GM18517 (cell line): Measurements from ENCODE around the gene FAM120AOS.

Experiments
- ATAC-seq: cut with Tn5 transposase; IDR thresholded peaks from one replicate; pipeline ENCODE4 v1.9.1; 2021; ENCODE audit warnings: mild to moderate bottlenecking, moderate library complexity; ENCODE audit not compliant: unreplicated experiment

Gene FAM120AOS

DNA sequence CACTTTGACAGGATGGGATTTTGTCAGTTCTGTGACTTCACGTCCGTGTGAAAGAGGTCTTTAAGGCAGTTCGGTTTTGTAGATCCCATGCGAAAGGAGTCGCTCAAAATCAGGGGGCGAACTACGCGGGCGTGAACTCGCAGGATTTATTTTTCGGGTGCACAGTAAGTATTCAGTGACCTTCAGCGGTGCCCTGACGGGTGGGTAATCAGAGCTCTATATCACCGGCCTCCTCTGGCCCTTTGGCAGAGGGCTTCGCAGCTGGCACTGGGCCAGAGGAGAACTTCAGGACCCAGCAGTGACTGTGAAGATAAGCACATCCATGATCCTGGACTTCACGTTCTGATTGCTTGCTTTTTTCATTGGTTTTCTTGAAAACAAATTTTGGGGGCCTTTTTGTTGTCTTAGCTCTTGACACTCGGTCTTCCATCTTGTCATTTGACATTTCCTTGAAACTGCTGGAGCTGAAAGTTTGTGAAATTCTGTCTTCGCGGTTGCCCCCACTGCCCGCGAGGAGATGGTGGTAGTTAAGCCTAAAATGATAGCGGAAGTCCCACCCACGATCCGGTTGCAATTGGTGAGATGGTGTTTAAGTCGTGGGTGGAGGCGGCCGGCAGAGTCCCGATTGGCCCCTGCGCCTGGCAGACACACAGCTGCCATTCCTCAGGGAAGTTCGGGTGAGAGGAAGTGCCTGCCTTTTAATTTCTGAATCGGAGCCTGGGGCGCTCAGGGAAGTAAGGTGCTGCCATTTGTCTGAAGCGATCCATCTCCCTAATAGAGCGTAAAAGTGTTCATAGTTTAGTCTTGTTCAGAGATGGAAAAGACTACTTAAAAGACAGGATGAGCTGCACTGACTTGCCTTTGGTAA is at the start of gene FAM120AOS:
FAM120AOS (minus strand) TSS at position 535 of the 868 bp plus-strand sequence. CDS start 872 bp downstream, outside the sequence.
- ATAC-seq = peak; percentile 79

DNA sequence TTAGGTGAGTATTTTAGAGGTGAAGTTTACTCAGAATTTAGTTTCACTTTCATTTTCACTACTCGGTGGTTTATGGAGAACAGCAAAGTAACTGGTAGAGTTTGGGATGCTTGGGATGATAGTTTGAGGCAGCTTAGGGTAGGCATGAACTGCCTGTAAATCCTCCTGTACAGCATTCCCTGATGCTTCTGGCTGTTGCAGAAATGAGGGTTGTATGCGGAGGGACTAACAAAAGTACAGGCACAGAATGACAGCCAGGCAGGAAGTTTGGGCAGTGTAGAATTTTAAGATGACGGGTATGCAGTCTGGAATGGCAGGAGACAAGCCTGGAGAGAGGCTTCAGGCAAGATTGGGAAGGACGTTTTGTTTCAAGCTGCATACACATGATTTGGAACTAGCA is 48.0 kb upstream of the FAM120AOS start:
- ATAC-seq = no peak

DNA sequence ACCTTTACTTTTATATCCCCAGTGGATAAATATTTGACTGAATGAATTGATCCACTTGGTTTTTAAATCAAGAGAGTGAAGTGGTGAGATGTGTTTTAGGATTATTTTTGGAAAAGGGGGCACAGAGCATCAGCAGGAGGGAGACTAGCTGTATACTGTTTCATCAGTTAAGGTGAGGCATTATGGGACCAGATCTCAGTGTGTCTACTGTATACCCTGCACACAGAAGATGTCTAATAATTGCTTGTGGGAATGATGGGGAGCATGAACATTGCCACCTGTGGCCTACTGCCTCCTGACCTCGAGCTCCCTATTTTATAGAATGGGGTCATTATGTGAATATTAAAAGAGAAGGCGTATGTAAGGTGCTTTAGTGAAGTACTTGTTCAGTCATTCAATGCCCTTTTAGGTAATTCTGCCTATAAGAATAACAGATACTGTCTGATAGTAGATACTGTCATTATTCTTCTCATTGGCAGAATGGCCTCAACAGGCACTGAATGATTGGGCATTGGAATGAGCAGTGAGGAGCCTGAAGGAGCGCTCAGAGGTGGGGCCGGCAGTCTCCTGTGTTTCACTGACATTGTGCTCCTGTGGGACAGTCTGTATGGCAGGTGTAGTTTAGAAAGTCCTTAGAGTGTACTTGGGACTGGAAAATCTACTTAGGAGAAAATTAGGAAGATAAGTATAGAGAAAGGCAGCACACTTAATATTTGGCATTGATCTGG is 47.4 kb upstream of the FAM120AOS start:
- no peak for ATAC-seq

DNA sequence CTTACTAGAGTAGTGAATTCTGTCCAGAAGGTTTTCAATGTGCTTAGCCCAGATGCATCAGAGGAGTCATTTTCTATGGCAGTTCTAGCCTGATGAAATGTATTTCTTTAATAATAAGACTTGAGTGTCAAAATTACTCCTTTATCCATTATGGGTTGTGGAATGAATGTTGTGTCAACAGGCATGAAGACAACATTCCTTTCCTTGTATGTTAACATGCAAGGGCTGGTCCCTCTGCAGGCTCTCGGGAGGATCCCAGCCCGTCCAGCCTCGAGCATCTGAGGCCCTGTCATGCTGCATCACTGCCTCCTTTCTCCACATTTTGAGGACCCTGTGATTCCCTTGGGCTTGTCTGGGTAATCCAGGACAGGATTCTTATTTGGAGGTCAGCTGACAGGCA is 42.9 kb upstream of the FAM120AOS start:
- ATAC-seq = no peak

DNA sequence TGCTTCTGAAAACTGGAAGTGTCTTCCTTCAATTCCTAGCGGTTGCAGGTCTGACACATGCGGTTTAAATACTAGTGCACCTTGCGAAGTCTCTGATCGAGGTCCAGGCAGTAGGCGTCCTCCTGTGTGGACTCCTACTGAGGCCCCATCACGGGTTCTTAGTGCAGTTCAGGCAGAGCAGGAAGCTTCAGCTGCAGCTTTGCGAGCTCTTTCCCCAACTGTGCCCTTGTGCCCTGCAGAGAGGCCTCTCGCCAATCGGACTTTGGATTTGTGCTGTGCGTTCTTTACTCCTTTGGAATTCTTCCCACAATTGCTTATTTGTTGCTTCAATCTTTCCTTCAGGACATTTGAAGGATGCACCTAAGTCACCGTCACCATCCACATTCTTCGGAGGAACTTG is 40.6 kb upstream of the FAM120AOS start:
- ATAC-seq = no peak

DNA sequence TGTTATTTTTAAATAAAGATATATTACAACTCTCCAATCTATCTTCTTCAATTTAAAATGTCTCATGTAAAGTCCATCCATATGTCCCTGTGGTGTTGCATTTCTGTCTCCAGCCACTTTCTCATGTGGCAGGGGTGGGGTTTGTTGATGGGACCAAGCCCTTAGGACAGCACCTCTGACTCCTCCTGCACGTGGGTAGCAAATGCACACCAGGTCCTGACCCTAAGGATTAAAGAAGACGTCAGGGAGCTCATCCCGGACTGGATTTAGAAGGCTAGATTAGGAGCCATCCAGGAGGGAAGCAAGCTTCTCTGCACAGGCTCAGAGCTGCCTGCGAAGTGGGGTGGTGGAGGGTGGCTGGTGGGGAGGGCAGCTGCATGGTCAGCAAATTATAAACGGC is 38.9 kb upstream of the FAM120AOS start:
- ATAC-seq = no peak

DNA sequence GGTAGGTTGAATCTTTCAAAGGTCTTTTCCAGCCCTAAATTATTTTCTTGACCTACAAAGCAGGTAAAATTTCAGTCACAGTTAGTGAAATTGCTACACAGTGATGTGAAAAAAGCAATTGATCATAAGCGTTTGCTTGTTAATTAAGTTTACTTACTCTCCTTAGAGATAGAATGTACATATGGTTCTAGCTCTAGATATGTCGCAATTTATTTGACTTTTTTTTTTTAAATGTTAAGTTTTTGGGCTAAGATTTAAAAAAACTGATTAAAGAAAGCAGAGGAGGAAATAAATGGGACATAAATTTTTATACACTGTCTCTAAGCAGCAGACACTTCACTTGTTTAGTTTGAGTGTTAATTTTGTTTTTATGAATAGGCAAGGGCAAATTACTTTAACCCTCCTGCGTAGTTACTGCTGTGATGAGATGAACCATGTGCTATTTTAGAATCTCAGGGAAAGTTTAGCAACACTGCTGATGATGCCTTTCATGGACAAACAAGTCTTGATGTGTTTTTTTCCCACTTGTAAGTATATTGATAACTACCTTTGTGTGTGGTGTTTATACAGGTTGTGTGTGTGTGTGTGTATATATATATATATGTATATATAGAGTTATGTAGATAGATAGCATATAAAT is 38.3 kb upstream of the FAM120AOS start:
- no peak for ATAC-seq

DNA sequence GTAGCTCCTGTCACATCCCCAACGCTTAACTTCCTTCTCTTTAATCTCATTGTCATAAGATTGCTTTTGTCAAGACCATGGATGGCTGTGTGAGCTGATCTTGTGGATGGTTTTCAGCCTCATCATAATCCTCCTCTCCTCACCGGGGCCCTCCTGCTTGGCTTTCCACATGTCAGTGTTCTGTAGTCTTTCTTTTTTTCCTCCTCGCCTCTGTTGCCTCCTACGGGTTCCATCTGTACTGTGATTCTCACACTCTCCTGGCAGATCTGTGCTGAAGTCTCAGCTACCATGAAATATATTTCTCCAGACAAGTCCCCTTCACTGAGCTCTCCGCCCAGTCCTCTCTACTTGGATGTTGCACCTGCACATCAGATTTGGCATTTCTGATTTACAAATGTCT is 34.9 kb upstream of the FAM120AOS start:
- no peak for ATAC-seq

DNA sequence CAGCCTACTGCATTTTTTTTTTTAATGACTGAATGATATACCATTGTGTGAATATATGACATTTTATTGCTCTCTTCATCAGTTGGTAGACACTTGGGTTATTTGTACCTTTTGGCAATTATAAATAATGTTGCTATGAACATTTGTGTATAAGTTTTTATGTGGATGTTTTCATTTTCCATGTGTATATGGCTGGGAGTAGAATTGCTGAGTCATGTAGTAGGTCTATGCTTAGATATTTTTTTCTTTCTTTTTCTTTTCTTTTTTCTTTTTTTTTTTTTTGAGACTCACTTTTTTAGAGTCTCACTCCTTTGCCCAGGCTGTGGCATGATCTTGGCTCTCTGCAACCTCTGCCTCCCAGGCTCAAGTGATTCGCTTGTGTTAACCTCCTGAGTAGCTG is 32.9 kb upstream of the FAM120AOS start:
- ATAC-seq = no peak

DNA sequence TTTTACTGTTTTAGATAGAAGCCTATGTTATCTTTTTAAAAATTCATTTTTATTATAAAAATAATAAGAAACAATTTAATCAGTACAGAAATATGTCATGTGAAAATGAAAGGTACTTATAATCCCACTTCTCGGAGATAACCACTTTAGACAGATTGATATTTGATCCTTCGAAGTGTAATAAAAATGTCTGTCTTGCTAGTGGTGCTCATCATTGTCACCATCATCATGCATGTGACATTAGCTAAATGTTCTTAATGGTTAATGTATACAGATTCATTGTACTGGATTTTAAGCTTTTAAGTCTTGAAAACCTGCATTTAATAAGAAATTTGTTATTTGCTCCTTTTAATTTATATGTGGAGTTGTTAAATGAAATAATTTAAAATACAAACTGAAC is 30.1 kb upstream of the FAM120AOS start:
- no peak for ATAC-seq

DNA sequence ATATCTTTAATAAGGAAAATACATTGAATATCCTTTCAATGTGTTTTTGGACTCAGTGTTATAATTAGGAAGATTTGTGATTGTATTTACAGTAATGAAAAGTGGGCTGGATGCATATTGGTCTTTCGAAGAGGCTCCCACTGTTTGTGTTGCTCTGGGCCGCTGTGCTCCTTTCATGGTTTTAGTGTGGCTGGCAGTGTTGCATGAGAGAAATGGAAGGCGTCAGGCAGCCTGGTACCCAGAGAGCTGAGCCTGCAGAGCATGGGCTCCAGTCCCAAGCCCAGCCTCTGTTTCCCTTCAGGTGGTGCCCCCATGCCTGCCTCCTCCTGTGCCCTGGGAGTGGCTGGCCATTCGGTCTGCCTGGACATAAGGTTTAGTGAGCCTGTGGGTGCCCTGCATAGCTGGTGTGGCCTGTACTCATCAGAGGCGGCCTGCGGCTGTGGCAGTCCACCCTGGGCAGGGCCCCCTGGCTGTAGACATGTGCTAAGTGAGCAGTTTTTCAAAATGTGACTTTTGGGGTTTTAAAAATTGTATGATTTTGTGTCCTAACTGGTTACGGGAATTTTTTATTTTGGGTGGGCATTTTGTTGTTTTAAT is 27.4 kb upstream of the FAM120AOS start:
- ATAC-seq = no peak

DNA sequence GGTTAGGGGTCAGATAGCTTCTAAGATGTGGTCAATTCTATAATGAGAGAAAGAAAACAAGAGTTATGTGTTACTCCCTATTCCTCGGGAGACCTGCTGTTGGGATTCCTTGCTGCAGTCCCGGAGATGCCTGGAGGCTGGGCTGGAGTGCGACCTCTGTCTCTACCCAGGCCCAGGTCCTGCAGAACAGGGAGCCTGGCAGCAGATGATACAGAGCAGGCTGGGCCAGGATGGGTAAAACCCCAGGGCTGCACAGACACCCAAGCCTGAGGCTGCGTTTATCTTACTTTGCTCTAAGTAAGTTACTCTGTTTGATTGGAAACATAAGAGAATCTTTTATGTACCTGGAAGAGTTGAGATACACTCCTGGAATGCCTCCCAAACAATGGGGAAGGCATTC is 26.9 kb upstream of the FAM120AOS start:
- no peak for ATAC-seq

DNA sequence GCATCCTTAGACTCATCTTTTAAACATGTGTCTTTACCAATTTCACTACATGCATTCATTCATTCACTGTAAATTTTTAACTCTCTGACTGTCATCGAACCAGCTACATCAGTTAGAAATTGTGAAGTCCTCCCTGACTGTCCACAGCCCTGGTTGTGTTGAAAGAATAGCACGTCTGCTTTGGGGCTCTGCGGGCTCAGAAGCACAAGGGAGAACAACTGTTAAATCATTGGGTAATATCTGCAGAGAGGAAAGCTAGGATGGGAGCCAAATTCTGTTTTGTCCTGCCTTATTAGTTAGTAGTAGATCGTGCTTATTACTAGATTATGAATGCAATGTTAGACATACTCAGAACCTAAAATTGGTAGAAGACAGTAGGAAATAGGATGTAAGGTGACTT is 26.3 kb upstream of the FAM120AOS start:
- ATAC-seq = no peak

DNA sequence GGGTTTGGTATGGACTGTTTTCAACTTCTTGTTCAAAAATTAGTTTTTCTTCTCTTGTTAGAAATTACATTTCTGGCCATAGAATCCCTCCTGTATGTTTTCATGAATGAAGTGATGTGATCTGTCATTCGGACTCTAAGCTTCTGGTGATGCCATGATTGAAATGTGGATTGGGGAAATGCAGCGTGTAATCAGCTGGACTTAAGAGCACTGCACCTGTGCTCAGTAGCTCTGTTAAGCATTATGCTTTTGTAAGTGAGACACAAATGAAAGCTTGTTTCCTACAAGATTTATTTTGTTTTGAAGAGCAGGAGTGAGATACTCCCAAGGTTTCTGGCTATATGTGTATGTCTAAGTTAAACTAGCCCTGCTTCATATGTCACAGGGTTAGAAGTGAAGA is 24.0 kb upstream of the FAM120AOS start:
- ATAC-seq = no peak

DNA sequence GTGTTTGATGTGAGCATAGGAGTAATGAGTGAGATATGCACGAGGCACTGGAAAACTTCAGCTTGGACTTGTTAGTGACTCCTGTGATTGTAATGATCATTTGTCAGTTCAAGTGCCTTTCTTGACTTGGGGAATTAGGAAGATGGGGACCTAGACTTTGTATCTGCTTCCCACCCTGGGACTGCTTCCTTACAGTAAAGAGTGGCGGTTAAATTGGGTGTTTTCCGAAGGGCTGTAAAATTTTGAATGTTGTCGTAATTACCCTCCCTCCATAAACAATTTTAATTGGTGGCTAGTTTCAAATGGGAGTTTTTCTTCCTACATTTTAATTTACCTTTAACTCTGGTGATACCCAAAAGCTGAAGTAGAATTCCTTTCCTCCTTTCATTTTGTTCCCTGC is 23.5 kb upstream of the FAM120AOS start:
- ATAC-seq = no peak

DNA sequence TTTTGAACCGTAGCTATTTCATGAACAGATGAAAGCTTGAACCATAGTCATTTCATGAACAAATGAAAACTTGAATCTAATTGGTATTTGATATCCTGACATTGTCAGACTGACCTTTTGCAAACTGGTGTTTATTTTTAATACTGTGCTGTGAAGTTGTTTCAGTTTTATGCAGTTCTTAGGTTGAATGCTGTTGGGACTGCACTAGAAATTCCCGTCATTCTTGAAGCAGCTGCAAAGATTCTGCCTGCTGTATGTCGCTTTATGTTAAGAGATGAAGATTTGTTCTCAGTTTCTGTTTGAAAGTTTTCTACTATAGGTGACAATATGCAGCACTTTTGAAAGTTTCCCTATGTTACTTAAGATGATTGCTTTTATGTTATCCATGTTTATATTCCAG is 22.5 kb upstream of the FAM120AOS start:
- no peak for ATAC-seq

DNA sequence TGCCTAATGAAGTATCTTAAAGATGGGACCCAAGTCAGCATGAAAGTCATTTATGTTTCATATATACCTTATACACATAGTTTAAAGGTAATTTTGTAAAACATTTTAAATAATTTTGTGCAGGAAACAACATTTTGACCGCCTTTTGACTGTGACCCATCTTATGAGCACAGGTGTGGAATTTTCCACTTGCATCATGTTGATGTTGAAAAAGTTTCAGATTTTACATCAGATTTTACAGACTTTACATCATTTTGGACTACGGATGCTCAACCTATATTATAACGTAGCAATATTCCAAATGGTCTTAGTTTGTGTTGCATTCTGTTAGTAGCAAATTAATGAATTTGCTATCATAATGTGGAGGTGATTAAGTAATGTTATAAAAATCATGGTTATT is 21.7 kb upstream of the FAM120AOS start:
- no peak for ATAC-seq

DNA sequence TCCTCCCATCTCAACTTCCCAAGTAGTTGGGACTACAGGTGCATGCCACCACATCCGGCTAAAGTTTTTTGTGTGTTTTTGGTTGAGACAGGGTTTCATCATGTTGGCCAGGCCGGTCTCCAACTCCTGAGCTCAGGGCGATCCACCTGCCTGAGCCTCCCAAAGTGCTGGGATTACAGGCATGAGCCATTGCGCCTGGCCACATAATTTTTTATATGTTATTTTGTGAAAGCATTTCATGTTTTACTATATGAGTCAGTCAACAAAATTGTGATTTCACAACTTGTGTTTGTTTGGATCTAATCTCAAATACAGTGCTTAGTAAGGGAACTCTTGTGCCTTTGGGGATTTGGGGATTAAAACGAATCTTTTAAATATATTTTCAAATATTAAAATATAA is 20.0 kb upstream of the FAM120AOS start:
- ATAC-seq = no peak

DNA sequence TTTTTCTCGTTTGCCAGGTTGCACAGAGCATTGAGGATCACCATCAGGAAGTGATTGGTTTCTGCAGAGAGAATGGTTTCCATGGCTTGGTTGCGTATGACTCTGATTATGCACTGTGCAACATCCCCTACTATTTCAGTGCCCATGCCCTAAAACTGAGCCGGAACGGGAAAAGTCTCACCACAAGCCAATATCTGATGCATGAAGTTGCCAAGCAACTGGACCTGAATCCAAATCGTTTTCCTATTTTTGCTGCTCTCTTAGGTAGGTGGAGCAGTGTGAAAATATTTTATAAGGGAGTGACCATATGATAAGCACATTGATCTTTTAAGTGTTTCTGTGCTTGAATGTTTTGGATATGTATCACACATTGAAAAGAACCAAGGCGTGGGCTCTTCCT is 17.7 kb upstream of the FAM120AOS start:
- no peak for ATAC-seq

DNA sequence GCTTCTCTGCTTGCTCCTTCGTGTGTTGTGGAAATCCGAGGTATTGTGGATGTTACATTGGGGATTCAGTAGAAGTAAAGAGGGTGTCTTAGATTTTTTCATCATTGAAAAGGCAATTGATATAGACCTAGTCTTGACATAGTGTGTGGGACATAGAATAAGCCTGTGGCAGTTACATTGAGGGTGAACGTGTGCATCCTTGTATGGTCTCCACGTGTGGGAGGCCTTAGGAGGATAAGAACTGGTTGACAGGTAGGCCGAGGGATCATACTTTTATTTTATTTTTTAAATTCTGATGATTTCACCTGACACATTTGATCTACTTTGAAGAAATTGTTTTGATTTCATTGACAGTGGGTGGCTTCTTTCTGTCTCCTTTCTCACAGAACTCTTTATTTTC is 17.0 kb upstream of the FAM120AOS start:
- no peak for ATAC-seq

DNA sequence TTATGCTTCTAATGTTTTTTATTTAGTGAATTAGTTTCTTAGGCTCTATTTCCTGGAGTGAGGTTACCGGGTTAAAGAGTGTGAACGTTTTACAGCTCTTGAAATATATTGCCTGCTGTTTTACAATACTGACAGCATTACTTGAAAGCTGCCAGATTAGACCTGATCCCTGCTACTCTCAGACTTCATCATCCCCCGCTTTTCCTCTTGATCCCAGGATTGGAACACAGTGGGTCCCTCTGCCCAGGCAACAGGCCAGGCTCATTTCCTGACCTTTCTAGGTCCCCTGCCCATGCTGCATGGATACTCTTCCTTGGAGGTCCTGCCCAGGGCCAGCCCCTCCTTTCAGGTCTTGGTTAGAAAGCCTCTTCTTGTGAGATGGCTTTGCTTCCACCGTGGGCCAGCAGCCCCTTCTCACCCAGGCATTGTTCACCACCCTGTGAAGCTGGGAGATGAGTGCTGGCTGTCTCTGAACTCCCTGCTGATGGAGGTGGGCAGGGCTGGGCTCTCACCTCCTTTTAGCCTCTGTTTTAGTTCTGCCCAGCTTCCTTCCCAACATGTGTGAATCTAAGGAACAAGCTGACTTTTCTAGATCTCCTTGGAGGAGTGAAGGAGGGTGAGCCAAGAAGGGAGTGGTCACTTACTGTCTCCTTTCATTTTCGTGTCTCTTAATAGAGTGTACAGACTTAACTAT is 15.5 kb upstream of the FAM120AOS start:
- ATAC-seq = no peak
